22Rv1 (cell line): Measurements from ENCODE around the gene GALNT1.

Experiments
- CTCF ChIP-seq: fragments of 450-650 bp; IDR thresholded peaks from 2 replicates; pipeline ENCODE4 v1.5.1; 2017; ENCODE audit warnings: mild to moderate bottlenecking
- ZFX ChIP-seq: fragments of 450-650 bp; IDR thresholded peaks from 2 replicates; pipeline ENCODE4 v1.6.1; 2017; ENCODE audit warnings: antibody characterized with exemption, borderline replicate concordance

DNA sequence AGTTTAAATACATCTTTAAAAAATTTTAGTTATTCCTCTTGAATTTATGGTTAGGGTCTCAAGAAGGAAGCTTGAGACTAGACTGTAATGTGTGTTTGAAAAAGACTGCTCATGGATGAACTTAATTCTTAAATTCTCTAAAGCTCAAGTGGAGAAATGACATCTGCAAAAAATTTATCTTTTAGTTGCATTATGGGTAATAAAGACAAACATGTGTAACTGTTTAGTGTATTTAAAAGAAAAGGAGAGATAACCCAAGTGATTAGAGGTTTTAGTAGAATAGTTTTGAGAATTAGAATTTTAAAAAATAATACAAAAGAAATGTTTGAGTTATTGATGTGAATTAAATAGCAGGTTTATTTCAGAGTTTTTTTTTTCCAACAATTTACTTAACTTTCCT lies 36.7 kb downstream of the GALNT1 start:
- TF ChIP-seq CTCF = no peak
- TF ChIP-seq ZFX = no peak
